ENCODE measurements around the gene SF3B1.

Gene SF3B1

GRCh38 chr2:197369933-197370320, 64.9 kb downstream of the SF3B1 start:
- no peak for TF ChIP-seq Cebpa-rat (IDR thresholded peaks at IDR 0.05)
- Histone ChIP-seq H3K27me3 (no peaks in the 10 kb centered on the region), H3K27ac (0 out of 2 replicates have a peak overlapping the region, but pooled peaks have one; percentile 35), H3K4me2 (peak overlapping the region; percentile 65), H3K9me3 (peaks cover 7% of the 10 kb centered on the region; the same call in 1 of the 2 replicates), H3K4me3 (0 out of 2 replicates have a peak overlapping the region, but pooled peaks have one; percentile 9), H3K36me3 (no peaks in the 10 kb centered on the region), H3K9ac (no peak overlapping the region), H3K4me1 (peaks cover 23% of the 10 kb centered on the region), H4K20me1 (no peaks in the 10 kb centered on the region)

DNA sequence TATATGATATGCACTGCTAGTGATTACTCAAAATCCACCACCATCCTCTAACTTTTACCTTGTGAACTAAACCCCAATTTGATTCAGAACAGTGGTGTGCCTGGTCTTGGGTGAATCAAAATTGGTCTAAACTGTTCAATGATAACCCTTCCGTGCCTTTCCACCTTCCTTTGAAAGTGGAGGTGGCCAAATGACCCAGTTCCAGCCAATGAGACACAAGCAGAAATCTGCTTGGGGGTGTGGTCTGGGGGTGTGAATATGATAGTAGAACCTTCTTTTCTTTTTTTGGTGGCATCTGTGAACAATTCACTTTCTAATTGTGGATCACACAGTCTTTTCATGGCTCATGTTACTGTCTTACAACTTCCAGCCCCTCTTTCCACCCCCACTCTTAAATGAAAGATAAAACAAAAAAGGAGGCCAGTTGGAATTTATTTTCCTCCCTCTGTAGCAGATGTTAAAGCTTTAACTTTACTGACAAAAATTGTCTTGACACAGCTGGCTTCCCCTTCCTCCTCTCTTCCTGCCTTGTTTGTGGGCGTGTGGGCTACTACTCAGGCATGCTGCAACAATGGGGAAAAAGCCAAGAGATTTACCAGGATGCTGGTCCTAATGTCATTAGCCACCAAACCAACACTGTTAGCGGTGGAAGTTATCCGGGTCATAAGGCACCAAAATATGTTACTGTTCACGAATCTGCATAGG, 65.4 kb downstream of the SF3B1 start:
- Histone ChIP-seq H3K4me2 (peak overlapping the region; percentile 65), H3K36me3 (no peaks in the 10 kb centered on the region), H3K9me3 (peaks cover 7% of the 10 kb centered on the region; the same call in 1 of the 2 replicates), H3K4me3 (0 out of 2 replicates have a peak overlapping the region, but pooled peaks have one; percentile 9), H3K4me1 (peaks cover 23% of the 10 kb centered on the region), H3K27me3 (no peaks in the 10 kb centered on the region), H4K20me1 (no peaks in the 10 kb centered on the region), H3K27ac (peak overlapping the region; percentile 15), H3K9ac (peak overlapping the region; percentile 3; the same call in 1 of the 2 replicates)
- TF ChIP-seq Cebpa-rat (IDR thresholded peaks at IDR 0.05) = no peak

DNA sequence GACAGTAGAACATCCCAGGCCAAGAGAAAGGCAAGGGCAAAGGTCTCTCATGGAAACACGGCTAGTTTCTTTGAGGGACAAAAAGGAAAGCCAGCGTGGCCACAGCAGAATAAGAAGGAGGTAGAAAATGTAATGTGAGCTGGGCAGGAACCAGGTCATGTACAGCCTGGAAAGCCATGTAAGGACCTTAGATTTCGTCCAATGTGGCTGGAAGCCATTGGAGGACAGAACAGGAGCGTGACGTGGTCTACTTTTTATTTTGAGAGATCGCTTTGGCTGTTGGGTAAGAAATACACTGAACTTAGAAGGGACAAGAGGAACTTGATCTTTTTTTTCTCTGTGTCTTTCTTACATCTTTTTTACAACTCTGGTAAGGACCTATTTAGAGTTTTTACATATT, 66.4 kb downstream of the SF3B1 start:
- H3K36me3 ChIP-seq = no peaks in the 10 kb centered on the region
- peaks cover 7% of the 10 kb centered on the region; the same call in 1 of the 2 replicates for H3K9me3 ChIP-seq
- peaks cover 29% of the 10 kb centered on the region for H3K4me1 ChIP-seq
- H3K4me3 ChIP-seq = no peak overlapping the region
- H3K27ac ChIP-seq = no peak overlapping the region; the same call in 1 of the 2 replicates
- no peaks in the 10 kb centered on the region for H4K20me1 ChIP-seq
- no peaks in the 10 kb centered on the region for H3K27me3 ChIP-seq
- peak overlapping the region; percentile 65; the same call in 1 of the 2 replicates for H3K4me2 ChIP-seq
- H3K9ac ChIP-seq = no peak overlapping the region
- no peak for TF ChIP-seq Cebpa-rat (IDR thresholded peaks at IDR 0.05)

- H3K27ac ChIP-seq = no peak overlapping the region
- no peaks in the 10 kb centered on the region for H4K20me1 ChIP-seq
- H3K9me3 ChIP-seq = no peaks in the 10 kb centered on the region
- H3K27me3 ChIP-seq = no peaks in the 10 kb centered on the region
- H3K36me3 ChIP-seq = no peaks in the 10 kb centered on the region
- H3K9ac ChIP-seq = no peak overlapping the region
- peaks cover 14% of the 10 kb centered on the region for H3K4me1 ChIP-seq
- H3K4me2 ChIP-seq = no peak overlapping the region
- TF ChIP-seq Cebpa-rat (IDR thresholded peaks at IDR 0.05) = no peak
- H3K4me3 ChIP-seq = no peak overlapping the region
Observed at GRCh38 chr2:197363998-197364397, 70.8 kb downstream of the SF3B1 start.

GRCh38 chr2:197360744-197361156, 74.1 kb downstream of the SF3B1 start:
- Histone ChIP-seq H3K9me3 (no peaks in the 10 kb centered on the region), H3K9ac (no peak overlapping the region), H3K36me3 (no peaks in the 10 kb centered on the region), H3K27ac (no peak overlapping the region), H4K20me1 (no peaks in the 10 kb centered on the region), H3K4me1 (0 out of 2 replicates have a peak, but pooled peaks cover 5% of the 10 kb centered on the region), H3K4me2 (no peak overlapping the region), H3K27me3 (no peaks in the 10 kb centered on the region), H3K4me3 (no peak overlapping the region)
- no peak for TF ChIP-seq Cebpa-rat (IDR thresholded peaks at IDR 0.05)

DNA sequence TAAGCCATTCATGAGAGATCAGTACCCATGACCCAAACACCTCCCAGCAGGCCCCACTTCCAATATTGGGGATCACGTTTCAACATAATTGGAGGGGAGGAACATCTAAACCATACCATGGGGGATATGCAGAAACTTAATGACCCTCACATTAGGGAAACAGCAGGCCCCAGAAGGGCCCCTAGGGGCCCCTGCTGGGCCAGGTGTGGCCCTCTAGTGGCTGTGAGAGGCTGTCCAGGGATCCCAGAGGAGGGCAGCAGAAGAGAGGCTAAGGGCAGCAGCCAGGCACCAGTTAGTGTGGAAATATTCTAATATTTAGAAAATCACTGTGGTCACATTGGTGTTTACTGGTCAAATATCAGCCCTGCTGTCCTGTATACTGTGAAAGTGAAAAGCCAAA, 75.0 kb downstream of the SF3B1 start:
- no peak overlapping the region for H3K27ac ChIP-seq

DNA sequence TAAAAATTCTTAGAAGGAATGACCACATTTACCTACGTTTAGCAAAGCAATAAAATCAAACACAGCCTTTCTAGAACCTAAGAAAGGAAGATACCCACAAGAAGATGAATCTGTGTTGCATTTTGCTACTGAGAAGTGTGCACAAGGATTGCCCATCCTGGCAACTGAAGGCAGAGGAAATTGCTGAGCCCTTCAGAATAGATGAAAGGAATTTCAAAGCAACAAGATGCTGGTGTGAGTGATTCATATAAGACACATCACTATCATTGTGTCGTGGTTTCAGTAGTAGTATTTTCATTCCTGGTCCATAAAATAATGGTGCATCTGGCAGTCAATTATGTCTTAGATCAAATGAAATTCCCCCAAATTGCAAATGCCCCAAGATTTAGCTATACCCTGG, 75.9 kb downstream of the SF3B1 start:
- Histone ChIP-seq H3K27me3 (no peaks in the 10 kb centered on the region), H3K9ac (no peak overlapping the region), H3K9me3 (no peaks in the 10 kb centered on the region), H3K4me1 (0 out of 2 replicates have a peak, but pooled peaks cover 2% of the 10 kb centered on the region), H4K20me1 (no peaks in the 10 kb centered on the region), H3K36me3 (no peaks in the 10 kb centered on the region), H3K27ac (no peak overlapping the region), H3K4me2 (no peak overlapping the region), H3K4me3 (no peak overlapping the region)
- no peak for TF ChIP-seq Cebpa-rat (IDR thresholded peaks at IDR 0.05)

More for the DNA sequence above, 75.0 kb downstream of the SF3B1 start:
- H3K9me3 ChIP-seq = no peaks in the 10 kb centered on the region
- H3K4me3 ChIP-seq = no peak overlapping the region
- H3K4me1 ChIP-seq = 0 out of 2 replicates have a peak, but pooled peaks cover 5% of the 10 kb centered on the region
- H3K4me2 ChIP-seq = no peak overlapping the region
- H4K20me1 ChIP-seq = no peaks in the 10 kb centered on the region
- no peak for TF ChIP-seq Cebpa-rat (IDR thresholded peaks at IDR 0.05)
- H3K36me3 ChIP-seq = no peaks in the 10 kb centered on the region
- no peaks in the 10 kb centered on the region for H3K27me3 ChIP-seq
- H3K9ac ChIP-seq = no peak overlapping the region

DNA sequence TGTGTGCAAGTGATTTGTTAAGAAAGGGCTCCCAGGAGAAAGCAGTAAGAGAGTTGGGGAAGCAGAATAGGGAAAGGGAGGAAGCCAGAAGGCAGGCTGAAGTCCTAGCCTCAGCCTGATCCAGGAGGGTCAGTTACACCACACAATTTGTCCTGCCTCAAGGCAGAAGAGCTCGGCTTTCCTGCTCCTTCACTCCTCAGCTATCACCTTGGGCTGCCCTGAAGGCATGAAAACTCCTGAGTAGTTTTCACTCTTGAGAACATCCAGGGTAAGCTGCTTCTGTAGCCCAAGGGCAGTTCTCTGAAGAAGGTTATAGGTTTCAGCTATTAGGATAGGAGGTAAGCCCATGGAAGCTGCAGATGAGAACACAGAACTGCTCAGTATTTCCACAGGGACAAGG, 76.8 kb downstream of the SF3B1 start:
- Histone ChIP-seq H3K36me3 (no peaks in the 10 kb centered on the region), H3K27me3 (no peaks in the 10 kb centered on the region), H3K4me1 (no peaks in the 10 kb centered on the region), H3K27ac (no peak overlapping the region), H3K4me2 (no peak overlapping the region), H3K4me3 (no peak overlapping the region), H3K9ac (no peak overlapping the region), H4K20me1 (no peaks in the 10 kb centered on the region), H3K9me3 (no peaks in the 10 kb centered on the region)
- no peak for TF ChIP-seq Cebpa-rat (IDR thresholded peaks at IDR 0.05)

DNA sequence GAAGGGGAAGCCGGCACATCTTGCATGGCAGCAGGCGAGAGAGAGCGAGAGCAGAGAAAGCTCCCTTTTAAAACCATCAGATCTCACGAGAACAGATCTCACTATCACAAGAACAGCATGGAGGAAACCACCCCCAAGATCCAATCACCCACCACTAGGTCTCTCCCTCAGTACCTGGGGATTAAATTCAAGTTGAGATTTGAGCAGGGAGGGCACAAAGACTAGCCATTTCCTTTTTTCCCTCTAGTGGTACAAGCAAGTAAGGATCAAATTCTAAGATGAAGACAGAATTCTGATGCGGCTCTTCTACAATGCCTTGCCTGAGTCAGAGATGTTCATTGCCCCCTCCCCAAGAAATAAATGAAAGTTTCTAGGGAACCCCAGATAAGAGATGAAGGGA, 78.7 kb downstream of the SF3B1 start:
- Histone ChIP-seq H3K9me3 (no peaks in the 10 kb centered on the region), H3K4me3 (no peak overlapping the region), H3K4me1 (no peaks in the 10 kb centered on the region), H3K9ac (no peak overlapping the region), H3K27me3 (no peaks in the 10 kb centered on the region), H3K4me2 (no peak overlapping the region), H3K27ac (no peak overlapping the region), H4K20me1 (no peaks in the 10 kb centered on the region), H3K36me3 (no peaks in the 10 kb centered on the region)
- no peak for TF ChIP-seq Cebpa-rat (IDR thresholded peaks at IDR 0.05)

- no peak for TF ChIP-seq Cebpa-rat (IDR thresholded peaks at IDR 0.05)
- H3K4me3 ChIP-seq = no peak overlapping the region
- no peaks in the 10 kb centered on the region for H3K36me3 ChIP-seq
- no peaks in the 10 kb centered on the region for H3K4me1 ChIP-seq
- no peak overlapping the region for H3K9ac ChIP-seq
- H3K27ac ChIP-seq = no peak overlapping the region
- H3K4me2 ChIP-seq = no peak overlapping the region
- H3K27me3 ChIP-seq = no peaks in the 10 kb centered on the region
- no peaks in the 10 kb centered on the region for H4K20me1 ChIP-seq
- no peaks in the 10 kb centered on the region for H3K9me3 ChIP-seq
Observed at GRCh38 chr2:197354169-197354558, 80.7 kb downstream of the SF3B1 start.
